GM19099 (cell line): ENCODE data around the gene ANKRD11.

Experiments
- POLR2A ChIP-seq: IDR thresholded peaks from 3 replicates; pipeline ENCODE4 v1.6.1; 2011; ENCODE audit warnings: low read depth; ENCODE audit not compliant: insufficient read length; ENCODE audit errors: extremely low read depth

The ANKRD11 gene

DNA sequence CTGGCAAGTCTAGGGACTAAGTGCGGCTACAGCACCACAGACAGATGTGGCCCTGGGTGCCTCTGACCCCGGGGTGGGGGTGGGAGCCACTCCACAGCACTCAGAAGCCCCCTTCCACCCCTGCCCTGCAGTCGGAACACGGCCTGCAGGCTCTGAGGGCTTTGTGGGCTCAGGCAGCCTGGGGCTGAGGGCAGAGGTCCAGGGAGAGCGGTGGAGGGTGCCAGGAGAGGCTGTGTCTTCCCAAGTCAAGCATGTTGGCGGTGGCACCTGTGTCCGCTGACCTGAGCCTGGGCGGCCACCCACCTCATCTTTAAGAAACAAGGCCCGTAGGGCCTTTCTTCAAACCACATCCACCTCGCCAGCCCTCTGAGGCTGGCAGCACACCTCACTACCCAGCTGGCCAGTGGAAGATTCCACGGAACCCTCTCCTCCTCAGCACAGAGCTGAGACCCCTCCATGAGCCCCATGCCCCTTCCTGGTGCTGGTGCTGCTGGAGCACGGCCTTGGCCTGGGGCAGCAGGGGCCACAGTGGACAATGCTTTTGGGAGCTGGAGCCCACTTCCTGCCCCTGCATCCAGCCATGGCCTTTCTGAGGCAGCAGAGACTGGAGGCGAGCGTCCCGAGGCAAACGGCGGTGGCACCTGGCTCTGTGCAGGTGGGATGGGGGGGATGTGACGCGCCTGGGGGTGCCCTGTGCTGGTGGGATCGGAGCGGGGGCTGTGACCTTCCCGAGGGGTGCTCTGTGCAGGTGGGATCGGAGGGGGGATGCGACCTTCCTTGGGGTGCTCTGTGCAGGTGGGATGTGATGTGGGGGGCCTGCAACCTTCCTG, 195.1 kb downstream of the ANKRD11 start:
- no peak for TF ChIP-seq POLR2A

DNA sequence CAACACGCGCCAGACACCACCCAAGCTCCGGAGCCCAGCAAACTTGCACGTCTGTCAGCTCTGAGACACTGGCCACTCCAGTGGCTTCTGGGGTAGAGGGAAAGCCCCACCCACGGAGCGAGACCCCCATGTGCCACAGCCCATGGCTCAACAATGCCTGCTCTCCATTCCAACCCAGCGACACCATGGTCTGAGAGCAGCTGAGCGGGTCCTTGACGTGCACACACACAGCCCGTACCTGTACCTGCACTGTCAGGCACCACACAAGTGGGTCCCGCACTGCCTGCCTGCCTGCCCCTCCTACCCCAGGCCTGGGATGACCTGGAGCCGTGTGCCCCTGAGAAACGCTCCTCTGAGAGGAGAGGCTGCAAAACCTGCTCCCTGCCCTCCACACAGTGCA, 195.9 kb downstream of the ANKRD11 start:
- TF ChIP-seq POLR2A, result no peak

DNA sequence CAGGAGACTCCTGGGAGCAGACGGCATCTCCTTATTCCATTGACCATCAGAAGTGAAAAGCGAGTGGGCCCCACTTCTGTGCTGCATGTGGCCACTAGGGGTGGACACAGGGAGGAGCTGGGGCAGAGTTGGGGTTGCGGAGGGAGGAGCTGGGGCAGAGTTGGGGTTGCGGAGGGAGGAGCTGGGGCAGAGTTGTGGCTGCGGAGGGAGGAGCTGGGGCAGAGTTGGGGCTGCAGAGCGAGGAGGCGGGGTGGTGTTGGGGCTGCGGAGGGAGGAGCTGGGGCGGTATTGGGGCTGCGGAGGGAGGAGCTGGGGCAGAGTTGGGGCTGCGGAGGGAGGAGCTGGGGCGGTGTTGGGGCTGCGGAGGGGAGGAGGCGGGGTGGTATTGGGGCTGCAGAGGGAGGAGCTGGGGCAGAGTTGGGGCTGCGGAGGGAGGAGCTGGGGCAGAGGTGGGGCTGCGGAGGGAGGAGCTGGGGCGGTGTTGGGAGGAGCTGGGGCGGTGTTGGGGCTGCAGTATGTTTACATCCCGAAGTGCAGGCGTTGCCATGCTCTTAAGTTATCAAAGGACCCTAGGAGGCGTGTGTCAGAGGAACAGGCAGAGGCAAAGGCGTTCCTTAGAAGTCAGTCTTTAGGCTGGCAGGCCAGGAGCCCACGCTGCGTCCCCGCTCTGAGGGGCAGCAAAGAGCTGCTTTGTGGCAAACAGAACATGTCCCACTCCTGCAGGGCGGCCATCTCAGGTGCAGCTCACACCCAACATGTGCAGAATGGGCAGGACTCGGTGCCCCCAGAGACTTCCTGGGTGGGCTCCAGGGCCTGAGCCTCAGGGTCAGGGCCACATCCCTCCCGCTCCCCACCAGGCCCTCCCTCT, 196.9 kb downstream of the ANKRD11 start:
- no peak for TF ChIP-seq POLR2A

DNA sequence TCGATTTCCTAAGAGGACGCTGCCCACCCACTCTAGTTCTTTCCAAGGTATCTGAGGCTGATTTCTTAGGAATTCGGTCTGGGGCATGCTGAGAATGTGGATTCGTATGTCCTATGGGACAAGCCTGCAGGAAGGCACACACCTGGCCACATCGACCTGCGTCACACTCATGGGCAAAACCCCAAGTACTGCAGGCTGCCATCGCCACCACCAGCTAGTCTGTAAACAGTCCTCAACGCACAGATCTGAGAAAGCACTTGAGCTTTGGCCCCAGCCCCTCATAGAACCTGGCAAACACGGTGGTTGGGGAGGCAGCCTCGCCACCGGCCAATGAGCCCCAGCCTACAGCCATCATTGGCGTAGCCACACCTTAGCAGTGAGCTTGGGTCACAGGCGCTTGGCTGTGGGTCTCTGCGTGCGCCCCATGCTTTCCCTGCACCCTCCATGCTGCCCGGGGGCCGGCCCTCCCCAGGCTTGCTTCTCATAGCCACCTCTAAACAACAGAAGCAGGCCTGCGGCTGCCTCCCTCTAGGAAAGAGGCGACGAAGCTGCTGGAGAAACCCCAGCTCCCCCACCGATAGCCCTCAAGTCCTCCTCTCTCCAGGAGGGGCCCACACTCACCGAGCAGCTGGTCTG, 197.8 kb downstream of the ANKRD11 start:
- no peak for TF ChIP-seq POLR2A

DNA sequence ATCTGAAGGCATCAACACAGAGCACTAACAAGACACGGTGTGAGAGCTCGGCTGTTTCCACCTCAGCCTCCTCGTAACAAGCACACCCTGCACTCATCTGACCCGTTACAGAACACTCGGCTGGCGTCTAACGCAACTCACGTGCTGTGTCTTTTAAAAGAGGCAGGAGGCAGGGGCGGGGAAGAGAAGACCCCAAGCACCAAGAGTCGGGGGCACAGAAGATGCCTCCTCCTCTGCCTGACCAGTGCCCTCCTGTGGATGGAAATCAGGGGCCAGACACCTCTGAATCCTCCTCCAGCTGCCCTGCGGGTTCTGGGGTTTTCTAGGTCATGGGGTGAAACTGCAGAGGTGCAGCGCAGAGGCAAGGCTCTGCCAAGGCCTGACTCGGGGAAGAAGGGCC, 198.6 kb downstream of the ANKRD11 start:
- TF ChIP-seq POLR2A, result no peak

DNA sequence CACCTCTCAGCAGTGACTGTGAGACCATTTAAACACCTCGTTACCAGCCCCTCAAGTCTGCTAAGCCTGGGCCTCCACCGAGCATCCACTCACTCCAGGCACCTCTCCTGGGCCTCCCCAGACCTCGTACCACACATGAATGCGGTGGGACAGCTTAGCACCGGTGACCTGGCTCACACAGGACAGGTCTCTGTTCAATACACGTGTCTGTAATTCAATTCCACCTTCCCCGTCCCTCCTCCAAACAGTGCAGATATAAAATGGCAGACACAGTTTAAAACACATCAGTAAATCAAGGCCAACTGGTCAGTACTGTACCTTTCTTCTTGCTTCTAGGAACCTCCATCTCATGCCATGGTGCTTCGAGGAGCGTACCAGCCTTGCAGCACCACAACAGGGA, 199.0 kb downstream of the ANKRD11 start:
- TF ChIP-seq POLR2A, result no peak

DNA sequence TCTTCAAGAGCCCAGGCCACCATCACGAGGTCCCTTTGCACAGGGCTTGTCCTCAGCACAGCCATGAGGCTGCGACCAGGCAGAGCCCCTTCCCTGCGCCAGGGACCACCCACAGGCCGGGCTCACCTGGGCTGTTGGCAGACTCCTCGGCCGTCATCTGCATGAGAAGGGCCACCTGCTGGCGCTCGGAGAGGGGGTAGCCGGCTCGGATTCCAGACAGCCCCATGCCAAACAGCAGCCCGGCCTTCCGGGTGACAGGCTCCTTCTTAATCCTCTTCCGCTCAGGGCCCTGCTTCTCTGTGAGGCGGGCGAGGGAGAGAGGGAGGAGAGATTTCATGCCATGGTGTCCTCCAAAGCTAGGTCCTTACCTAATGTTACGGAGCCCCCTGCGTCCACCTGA, 199.5 kb downstream of the ANKRD11 start:
- TF ChIP-seq POLR2A, result no peak

DNA sequence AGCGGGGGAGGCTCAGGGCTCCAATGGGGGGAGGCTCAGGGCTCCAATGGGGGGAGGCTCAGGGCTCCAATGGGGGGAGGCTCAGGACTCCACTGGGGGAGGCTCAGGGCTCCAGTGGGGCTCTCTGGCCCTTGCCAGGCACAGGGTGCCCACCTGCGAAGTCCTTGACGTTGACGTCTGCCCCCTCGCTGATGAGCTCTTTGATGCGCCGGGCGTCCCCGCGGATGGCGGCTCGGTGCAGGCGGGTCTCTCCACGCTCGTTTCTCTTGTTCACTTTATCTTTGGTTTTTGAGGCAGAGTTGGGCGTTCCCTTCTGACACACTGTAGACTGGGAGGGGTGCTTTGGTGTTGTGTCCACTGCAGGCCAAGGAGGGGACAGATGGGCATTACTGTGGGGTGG, 199.9 kb downstream of the ANKRD11 start:
- TF ChIP-seq POLR2A, result no peak

DNA sequence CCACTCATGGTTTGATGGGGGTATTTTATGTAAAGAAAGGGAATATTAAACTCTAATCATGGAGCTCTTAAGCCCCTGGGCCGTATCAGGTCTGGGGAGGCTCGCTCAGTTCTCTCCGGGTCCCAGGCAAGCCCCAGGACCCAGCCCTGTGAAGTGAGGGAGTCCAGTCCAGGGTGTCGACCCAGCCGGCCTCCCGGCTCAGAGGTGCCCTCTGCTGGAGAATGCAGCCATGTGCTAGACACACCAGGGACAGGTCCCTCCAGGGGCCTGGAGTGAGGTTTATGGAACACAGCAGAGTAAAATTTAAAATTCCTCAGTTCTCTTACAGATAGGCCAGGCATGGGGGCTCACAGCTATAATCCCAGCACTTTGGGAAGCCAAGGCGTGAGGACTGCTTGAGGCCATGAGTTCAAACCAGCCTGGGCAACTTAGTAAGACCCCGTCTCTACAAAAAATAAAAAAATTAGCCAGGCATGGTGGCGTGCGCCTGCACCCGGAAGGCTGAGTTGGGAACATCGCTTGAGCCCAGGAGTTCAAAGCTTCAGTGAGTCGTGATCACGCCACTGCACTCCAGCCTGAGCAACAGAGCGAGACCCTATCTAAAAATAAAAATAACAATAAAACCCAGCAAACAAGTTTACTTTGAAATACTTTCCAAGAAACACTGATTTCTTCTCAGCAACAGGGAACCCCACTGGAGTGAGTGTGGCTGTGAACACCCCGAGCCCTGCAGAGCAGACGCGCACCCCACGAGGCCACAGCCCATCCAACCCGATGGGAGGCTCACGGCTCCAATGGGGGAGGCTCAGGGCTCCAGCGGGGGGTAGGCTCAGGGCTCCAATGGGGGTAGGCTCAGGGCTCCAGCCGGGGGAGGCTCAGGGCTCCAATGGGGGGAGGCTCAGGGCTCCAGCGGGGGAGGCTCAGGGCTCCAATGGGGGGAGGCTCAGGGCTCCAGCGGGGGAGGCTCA, 200.6 kb downstream of the ANKRD11 start:
- TF ChIP-seq POLR2A, result no peak

DNA sequence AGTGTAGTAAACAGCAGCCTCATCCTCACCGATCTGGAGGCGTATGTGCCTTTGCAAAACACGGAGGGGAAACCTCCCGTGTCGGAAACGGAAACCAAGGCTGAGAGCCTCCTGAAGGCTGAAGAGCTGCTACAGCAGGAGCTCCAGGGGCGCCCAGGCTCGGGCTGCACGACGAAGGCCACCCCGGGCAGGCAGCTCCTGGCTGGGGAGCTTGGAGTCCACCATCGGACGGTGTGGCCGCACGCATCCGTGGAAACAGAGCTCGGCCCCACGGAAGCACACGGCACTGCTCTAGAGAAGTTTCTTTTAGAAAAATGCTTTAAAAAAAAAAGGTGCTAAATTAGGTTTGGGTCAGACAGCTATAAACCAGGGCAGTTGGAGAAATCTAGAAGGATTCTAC, 201.4 kb downstream of the ANKRD11 start:
- no peak for TF ChIP-seq POLR2A

DNA sequence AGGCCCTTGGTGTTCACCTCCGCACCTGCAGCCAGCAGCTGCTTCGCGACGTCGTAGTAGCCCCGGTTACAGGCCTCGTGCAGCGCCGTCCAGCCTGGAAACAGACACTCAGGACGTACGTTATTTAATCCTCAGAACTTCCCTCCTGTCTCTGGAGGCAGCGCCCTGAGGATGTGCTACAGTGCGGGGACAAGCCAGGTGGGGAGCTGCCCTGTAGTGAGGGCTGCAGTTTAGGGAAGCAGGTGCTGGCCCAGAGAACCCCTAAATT, 201.8 kb downstream of the ANKRD11 start:
- TF ChIP-seq POLR2A, result no peak

DNA sequence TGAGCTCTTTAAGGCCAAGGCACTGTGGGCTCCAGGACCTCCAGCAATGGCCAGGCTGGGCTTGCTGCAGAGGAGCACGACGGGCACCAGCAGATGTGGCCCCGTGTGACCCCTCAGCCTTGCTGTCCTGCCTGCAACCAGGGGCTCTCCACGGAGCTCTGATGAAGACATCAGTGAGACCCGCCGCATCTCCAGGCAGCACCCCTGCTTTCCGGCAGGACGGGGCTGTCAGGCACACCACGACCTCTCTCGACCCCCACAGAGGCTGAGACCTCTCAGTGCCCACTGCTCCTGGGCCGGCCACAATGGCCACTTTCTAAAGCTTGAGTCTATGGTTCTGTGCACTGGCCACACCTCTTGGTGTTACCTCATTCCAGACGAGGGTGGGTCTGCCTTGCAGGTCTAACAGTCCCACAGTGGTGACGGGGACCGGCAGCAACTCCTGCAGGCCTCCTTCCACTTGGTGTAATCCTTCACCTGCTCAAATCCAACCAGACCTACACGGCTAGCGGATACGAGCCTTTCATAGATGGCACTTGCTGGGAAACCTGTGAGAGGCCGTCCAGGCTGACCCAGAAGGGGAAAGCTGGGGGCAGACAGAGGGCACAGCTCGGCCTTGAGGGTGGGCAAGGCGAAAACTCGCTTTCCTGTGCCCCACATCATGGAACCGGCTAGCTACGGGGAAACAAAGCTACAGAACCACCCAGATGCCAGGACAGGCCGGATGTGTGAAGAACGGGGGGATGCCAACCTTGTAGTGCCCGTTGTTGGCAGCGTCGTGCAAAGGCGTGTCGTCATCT, 202.4 kb downstream of the ANKRD11 start:
- TF ChIP-seq POLR2A, result no peak

DNA sequence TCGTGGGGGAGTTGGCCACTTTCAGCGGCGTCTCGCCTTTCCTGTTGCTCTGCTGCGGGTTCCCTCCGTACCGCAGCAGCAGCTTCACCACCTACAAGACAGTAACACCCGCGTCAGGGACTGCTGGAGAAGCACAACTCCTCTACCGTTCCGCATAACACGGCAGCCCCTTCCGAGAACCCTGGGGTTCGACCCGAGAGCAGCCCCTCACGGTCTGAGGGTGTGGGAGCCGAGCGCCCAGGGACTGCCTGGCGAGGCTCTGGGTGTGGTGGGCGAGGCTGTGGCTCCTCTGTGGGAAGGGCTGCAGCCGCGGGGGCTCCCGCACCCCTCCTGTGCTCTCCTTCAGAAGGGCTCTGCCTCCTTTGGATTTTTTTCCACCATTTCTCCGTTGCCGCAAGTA, 204.3 kb downstream of the ANKRD11 start:
- TF ChIP-seq POLR2A, result no peak

DNA sequence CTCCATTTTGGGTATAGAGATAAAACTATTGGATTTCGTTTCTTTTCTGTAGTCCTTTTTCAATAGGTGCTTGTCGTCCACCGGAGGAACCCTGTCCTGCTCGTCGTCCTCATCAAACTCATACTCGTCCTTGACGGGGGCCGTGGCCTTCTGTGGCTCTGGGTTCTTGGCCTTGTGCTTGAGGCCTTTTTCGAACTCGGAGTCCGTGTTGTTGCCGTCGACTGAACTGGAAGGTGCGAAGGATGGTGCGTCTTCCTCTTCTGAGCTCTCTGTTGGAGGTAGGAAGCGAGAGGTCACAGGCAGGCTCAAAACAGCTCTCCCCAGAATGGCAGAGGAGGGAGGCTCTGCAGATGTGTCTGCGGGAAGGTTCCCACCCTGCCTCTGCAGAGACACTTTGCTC, 205.0 kb downstream of the ANKRD11 start:
- TF ChIP-seq POLR2A, result no peak

DNA sequence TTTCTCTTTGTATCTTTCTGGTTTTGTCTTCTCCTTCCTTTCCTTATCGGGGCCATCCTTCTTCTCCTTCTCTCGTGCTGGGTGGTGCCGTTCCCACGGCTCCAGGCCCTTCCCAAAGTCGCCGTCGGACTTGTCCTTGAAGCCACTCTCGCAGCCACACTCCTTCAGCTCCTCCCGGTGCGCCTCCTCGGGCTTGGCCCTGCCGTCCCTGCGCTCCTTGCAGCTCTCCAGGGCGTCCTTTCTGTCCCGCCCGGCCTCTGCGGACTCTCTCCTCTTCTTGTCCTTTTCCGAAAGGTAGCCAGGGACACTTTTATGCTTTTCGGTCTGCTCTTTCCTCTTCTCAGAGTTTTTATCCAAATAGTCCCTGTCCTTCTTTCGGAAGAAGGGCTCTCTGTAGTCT, 206.9 kb downstream of the ANKRD11 start:
- TF ChIP-seq POLR2A, result no peak

DNA sequence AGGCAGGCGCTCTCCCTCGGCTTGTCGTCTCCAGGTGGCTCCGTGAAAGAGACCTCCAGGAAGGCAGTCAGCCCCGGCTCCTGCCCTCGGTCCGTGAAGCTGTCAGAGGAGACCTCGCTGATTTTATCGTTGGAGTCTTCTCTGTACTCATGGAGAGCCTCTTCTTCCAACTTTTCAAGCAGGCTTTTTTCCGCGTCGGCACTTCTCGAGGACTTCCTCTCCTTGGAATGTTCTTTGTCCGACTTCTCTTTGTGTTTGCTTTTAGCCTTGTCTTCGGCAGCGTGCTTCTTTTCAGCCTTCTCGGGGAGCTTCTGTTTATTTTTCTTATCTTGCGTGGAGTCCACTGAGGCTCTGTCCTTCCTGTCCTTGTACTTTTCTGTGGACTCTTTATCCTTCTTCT, 207.8 kb downstream of the ANKRD11 start:
- TF ChIP-seq POLR2A, result no peak
